ENCODE data around the gene TENM3.
"Not testable (repeated sequence)": the region's sequence is repeated elsewhere in the genome, so short reads cannot be mapped to it uniquely, and the experiment has no call there.

Gene TENM3

DNA sequence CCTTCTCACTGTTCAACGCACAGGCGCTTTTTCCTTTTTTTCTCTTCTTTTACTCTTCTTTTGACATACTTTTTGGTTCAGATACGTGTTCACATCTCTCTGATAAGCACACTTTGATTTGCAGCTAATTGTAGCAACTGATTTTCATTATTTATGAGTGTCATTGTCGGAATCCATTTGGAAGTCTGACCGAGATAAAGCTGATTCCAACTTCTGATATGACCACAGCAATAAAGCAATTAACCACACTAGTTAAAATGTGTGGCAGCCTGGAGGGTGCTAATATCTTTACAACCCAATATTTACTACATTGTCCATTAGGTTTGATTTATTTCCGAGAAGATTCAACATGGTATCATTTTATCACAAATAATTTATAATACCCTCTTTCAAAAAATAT, 101.8 kb downstream of the TENM3 start:
- DNase-seq = no peak

DNA sequence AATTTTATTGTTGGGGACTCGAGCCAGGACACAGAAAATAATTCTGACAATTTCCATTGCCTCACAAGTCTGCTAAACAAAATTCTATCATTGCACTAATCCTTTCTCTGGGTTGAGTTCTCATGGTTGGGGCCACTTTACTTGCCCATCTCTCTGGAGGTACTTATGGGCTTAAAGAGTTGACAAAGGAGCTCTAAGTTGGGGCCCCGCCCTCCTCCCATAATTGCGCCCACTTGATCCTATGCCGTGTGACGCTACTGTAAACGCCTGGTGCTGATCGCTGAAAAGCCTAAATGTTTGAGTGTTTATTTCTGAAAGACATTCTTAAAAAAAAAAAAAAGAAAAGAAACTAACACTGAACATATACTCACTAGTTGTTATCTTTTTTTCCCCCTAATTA, 103.0 kb downstream of the TENM3 start:
- no peak for DNase-seq

DNA sequence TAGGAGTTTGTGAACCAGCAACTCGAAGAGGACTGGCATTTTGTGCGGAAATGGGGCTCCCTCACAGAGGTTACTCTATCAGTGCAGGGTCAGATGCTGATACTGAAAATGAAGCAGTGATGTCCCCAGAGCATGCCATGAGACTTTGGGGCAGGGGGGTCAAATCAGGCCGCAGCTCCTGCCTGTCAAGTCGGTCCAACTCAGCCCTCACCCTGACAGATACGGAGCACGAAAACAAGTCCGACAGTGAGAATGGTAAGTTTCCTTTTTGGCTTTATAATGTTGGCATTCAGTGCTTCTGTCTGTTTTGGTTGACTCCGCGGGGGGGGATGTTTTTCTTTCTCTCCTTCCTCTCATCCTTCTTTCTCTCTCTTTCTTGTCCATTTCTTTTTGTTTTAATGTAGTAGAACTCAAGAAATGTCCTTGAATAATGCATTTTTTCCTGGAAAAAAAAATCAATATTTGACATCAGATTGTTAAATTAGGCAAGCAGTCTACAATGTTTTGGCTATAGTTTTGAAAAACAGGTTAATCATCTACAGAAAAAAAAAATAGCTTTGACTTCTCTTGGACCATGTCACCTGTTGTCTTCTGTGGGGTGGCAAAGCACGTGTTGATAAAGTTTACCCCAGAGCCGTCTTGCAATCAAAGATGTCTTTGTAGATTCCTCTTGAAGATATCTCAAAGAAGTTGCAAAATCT, 103.6 kb downstream of the TENM3 start:
- no peak for DNase-seq

DNA sequence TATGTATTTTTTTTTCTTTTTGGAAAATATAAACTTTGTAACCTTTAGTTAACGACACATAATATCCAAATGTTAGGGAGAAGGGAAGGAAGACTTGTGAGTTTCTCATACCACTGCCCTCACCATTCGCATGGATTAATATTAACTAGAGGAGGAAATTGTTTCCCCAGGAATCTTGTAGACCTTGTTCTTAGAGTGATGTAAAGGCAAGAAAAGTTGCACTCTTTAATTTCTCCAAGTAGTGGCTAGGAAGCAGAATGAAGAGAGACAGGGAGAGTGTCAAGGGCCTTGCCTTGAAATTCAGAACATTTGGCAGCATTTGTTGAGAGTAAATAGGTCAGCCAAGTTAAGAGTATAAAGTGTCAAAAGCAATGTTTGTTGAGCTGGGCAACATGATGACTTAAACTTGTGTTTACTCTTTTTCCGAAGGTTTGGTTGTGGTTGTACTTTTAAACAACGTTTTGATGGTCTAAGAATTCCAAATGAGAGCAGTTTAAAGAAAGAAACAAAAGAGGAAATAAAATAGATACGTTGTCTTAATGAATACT, 105.7 kb downstream of the TENM3 start:
- no peak for DNase-seq

DNA sequence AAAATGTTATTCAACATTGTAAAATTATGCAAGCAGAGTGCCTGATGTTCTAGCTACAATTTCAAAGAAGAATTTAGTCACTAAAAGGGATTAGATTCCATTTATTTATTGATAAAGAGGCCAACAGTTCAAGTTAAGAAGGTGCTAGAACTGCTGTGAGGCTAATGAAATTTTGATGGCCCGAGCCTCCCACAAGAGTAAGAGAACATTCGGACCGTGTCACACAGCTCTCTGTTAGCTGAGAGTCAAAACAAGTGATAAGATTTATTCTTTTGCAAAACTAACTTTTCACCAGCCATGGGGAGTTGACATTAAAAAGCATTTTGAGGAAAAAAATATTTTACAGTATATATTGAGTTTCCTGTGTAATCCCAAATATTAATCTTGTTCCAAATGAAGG, 106.8 kb downstream of the TENM3 start:
- DNase-seq = no peak

DNA sequence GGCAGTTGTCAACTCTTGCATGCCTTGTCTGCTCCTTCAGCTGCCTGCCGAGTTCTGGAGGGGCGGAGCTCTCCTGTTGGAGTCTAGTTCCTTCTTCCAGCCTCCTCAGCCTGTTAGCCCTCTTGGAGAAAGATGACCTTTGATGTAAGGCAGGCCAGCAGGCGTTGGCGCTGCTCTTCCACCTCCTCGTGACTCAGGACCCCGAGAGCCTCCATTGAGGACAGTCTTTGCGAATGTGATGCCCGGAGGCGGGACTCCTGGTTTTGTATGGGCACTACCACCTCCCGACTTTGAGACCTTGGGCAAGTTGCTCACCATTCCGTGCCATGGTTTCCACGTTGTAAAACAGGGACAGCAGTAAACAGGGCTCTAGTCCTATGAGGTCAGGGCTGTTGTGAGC, 108.3 kb downstream of the TENM3 start:
- no peak for DNase-seq

DNA sequence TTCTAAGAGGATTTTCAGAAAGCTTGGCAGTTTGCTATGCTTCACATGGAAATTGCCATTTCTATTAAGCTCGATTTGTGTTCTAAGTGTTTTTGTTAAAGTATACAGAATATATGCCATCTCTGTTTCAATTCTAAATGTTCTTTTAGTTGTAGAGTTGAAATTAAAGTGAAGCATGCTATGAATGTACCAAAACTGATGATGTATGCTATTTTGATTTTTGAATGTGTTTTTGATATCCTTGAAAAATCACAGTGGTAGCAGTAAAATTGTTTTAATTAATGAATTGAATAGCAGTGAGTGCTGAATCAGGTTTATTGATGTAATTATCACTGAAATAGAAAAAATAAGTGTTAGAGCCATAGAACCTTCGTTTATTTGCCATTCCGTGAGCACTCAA, 110.9 kb downstream of the TENM3 start:
- no peak for DNase-seq

DNA sequence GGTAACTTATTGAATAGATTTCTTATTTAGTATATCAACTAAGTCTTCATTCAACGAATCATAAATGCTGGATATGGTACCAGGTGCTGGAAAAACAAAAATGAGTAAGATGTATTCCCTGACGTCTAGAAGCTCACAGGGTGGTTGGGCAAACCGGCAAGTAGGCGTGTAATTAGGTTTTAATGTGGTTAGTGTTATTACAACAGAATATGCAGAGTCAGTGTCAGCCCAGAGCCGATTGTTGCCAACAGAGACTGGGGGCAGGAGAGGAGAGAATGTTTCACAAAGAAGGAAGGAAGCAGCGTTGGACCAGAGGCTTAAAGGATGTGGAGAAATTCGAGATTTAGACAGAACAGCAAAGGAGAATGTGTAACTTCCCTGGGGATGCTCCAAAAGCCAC, 111.7 kb downstream of the TENM3 start:
- DNase-seq = no peak

DNA sequence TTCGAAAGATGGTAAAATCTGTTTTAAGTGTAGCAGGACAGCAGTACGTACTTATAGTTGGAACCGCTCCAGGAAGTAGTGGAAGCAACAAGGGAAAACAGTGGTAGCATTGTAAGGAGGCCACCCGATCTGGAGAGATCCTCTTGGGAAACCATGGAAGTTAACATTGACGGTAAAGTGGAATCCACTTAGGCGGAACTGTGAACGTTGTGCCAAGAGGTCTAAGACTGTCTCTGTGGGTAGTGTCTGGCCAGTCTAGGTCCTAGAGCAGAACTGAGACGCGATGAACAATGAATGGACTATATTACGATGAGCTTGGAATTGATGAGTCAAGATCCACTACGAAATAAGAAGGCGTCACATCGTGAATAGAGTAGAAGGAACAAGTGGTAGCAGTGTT, 124.0 kb downstream of the TENM3 start:
- no peak for DNase-seq

DNA sequence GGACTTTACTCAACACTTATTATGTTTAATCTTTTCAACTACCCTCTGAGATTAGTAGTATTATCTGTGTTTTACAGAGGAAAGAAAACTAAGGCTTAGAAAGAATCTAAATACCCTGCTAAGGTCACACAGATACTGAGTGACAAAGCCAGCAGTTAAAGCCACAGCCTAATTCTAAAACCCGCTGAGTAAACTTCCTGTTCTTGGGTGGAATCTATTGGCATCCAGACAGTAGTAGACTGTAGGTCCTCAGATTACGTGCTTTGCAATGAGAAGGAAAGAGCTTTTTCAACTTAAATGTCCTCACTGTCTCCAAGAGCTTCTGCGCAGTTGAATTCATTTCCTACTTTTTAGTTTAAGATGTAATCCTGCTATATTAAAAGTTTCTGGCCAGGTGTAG, 126.0 kb downstream of the TENM3 start:
- no peak for DNase-seq

DNA sequence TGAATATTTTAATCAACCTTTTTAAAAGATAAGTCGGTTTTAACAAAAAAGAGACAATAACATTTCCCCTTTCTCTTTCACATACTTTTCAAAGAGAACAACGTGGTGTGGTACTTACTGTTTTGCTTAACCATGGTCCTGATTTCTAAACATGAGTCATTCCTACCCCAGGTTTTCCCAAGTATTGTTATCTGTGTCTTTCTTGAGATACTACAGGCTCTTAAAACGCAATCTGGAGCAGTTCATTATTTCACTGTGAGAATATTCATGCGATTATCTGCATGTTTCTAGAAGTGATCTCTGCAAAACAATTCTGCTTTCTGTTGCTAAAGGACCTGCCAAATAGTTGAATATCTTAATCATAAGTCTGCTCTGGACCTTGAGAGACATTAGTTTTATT, 127.3 kb downstream of the TENM3 start:
- no peak for DNase-seq

DNA sequence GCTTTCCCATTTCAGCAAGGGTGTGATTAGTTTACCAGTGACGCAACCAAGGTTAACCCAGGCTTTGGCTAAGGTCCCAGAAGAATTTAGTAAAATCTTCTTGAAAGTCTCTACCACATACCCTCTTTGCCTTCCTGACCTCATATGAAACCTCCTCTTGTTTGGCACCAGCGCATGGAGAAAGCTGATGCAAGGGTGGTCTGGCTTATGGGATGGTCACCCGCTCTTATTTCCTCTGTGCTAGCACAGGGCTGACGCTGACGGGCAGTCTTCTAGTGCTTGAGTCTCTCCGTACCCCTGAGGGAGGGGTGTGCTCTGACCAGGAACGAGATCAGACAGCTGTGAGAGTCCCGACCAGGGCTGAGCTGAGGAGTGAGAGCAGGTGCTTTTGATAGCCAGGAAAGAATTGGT, 137.6 kb downstream of the TENM3 start:
- no peak for DNase-seq

DNA sequence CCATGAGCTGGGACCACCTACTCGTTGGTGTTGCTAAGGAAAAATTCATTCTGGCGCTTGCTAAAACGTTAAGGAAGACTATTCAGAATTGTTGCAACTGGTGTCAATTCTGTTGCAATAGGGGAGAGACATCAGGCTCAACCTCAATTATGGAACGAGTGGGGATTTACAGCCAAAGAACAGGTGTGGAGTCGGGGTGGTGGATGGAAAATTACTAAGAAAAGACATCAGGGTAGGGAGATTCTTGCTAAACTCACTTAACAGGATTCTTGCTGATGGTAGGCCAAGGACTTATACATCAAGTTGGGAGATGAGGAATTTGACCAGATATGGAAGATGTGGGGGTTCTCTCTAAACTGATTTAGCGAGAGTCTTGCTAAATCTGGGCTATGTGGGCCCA, 139.7 kb downstream of the TENM3 start:
- no peak for DNase-seq

DNA sequence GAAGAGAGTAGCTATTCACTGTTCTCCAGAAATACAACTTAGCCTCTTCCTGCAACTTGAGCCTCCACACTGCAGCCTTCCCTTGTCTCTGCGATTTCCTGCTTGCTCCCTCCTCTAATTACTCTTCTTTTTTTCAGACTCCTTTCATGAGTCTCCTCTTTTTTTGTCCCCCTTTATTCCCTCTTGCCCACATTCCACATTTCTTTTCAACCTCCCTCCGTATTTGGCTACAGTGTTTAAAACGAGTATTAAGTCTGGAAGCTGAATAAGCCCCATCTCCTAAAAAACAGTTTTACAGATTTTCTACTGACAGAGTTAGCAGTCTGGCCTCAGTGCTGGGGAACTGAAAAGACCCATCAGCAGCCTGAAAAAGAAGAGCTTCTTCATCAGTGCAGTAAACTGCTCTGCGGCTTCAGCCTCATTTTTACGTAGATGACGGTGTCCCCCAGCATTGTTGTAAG, 141.5 kb downstream of the TENM3 start:
- no peak for DNase-seq

DNA sequence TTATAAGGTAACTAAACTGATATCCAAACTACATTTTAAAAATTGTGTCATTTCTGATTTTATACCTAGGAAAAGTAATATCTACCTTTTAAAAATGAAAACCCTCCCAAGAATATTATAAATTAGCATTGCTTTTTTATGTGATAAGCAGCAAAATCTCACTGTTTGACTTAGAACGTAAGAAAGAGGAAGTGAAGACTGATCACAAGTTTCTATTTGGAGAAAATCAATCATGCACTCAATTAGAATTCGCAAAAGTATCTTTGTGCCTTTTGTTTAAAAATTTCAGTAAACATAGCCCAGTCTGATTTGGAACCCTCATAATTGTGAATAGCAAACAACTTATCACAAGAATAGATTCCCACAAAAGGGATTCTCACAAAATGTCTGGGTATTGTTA, 142.7 kb downstream of the TENM3 start:
- no peak for DNase-seq

DNA sequence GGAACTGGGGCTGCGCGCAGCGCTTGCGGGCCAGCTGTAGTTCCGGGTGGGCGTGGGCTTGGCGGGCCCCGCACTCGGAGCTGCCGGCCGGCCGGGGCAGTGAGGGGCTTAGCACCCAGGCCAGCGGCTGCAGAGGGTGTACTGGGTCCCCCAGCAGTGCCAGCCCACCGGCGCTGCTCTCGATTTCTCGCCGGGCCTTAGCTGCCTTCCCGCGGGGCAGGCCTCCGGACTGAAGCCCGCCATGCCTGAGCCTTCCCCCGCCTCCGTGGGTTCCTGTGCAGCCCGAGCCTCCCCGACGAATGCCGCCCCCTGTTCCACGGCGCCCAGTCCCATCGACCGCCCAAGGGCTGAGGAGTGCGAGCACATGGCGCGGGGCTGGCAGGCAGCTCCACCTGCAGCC, 143.4 kb downstream of the TENM3 start:
- not testable (repeated sequence) for DNase-seq

DNA sequence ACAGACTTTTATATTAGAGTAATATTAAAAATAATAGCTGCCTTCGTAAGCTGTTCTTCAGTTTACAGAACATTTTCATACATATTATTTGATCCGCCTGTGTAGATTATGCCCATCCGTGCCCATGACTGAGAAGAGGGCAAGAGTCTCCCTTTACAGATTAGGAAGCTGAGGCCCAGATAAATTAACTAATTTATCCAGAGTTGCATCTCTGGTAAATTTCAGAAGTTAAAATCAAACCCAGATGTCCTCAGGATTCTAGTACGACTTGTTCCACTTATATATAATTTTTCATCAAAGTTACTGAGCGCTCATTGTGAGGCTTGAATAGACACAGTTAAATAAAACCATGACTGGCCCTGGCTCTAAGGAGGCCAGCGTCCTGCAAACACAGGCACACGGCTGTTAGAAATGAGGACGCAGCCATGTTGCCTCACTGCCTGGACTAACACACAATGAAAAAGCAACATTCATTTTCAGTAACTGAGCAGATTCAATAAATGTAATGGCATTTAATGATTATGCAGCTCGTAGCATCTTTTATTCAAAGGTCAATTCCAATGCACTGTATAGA, 148.0 kb downstream of the TENM3 start:
- DNase-seq = no peak

DNA sequence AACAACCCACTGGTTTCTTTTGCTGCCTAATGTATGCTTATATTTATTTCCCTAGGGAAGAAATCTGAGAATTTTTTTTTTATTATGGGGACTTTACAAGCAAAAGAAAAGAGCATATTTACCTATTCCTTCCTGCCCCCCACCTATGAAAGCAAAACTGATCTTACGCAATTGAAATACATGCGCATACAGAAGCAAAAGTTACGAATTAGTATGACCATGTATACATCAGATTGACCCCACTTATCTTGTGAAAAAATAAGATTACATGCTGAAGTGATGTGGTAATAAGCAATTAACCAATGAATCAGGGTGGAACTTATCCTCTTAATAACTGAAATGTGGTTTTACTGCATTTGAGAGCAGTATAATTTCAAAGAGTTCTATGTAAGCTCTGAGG, 151.0 kb downstream of the TENM3 start:
- DNase-seq = no peak

DNA sequence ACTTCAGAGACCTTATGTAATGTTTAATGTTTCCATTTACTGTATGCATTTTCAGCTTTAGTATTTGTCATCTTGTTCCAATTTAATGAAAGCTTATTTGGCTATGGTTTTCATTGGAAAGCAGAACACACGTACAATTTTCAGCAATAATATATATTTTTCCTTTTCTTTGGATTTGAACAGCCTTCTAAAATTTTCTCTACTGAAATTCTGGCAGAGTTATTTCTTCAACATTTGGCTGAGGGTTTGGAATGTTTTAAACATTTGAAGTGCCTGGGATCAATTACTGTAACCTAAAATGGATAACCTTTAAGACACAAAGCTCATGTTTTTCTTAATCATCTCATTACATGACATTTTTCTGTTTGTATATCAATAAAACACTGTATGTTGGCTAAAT, 156.9 kb downstream of the TENM3 start:
- no peak for DNase-seq

DNA sequence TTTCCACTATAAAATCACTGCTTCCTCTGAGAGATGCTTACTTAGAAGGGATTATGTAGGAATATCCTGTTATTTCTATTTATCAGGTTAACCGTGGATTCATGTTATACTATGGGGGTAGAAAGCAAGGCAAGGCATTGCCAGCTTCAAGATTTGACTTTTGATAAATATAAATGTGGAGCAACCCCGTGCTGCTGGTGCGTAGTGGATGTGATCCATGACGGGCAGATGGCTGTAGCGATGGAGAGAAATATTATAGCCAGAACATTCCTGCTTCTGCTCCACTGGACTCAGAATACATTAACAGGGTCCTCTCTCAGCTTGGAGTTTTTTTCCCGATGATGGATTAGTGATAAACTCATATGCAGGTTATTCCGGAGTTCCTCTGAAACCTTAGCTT, 157.6 kb downstream of the TENM3 start:
- DNase-seq = no peak

DNA sequence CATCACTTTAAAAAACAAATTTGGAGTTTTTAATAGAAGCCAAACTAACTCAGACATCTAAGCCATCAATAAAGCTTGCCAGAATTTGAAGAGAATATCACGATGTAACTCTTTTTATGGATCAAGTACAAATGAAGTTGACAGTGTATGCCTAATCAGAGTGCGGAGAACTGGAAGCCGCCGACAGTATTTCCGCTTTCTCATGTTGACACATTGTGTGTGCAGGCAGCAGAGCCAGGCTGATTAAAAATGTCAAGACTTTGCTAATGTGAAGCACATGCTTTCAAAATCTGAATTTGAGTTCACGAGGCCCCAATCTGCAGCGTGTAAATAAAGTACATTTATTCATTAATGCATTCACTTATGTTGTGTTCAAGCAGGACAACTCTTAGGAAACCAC, 161.2 kb downstream of the TENM3 start:
- no peak for DNase-seq

DNA sequence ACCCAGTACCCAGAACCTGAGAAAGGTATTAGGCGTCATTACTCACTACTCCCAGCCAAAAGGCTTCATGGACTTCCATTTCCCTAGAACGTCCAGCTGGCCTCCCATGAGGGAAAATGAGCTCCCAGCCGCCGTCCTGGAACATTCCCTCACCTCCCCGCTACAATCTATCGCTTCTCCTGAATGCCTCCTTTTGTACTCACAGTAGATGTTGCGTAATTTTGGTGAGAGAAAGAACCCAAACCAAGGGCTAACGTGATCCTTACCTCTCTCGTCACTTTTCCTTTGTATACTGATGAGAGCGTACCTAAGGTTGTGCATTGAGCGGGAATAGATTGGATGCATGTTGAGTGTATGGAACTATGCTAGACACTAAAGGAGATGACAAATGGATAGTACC, 161.9 kb downstream of the TENM3 start:
- no peak for DNase-seq

DNA sequence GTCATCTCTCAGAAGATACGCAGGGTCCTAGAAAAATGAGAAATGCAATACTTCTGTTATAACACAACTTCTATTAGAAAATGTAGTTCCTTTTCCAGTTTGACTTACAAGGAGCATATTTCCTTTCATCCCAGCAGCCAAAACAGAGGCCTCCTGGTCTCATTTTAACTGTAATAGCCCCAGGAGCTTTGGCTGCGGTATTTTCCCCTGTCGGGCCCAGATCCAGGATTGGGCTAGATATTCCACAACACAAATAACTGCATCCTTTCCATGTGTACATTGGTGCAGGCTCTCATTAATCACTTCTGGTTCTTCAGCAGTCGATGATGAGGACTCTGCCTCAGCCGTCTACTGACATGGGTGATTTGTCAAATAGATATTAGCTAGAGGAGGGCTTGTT, 166.1 kb downstream of the TENM3 start:
- no peak for DNase-seq

DNA sequence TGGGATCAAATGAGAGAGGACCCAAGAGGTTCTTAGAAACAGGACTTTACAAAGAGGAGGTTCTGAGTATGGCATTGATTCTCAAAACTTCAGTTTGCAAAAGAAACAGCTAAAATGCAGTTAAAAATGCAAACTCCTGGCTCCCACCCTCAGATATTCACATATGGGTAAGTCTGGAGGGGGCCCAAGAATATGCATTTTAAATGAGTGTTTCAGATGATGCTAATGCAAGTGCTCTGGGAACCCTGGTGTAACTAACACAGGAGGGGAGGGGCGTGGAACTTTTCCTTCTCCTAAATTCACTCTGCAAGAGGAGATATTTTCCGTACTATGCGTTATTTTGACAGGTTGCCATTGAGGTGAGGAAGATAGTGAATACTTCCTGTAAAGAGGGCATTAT, 168.2 kb downstream of the TENM3 start:
- DNase-seq = no peak

DNA sequence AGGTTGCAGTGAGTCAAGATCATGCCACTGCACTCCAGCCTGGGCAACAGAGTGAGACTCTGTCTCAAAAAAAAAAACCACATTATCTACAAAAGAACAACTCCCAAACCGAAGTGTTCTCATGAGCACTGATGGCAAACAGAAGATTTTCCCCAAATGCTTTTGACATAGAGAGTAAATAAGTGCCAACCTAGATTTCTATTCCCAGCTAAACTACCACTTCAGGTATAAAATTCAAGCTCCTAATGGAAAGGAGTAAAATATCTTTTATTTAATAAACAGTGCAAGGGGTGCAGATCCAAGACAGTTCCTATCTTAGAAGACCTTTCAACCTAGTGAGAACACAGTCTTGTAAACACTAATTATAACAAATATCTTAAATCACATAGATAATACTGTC, 170.3 kb downstream of the TENM3 start:
- DNase-seq = no peak
